ENCODE results near the gene TBX20. TPM values are rescaled to one million over a fixed set of nuclear protein-coding genes. Genes with fewer than 3 reads are reported as not detected.

Gene TBX20
- total RNA-seq, 1 donor from 2014 or later, result 1.3 TPM

- H3K4me3 ChIP-seq (ENCODE audit: insufficient read depth, low read depth, low read length), result no peak overlapping the region
- H3K4me2 ChIP-seq (ENCODE audit: low read length), result no peak overlapping the region
- H3K4me3 Mint-ChIP-seq (ENCODE audit: unreplicated experiment), result no peak overlapping the region
- TF ChIP-seq CTCF (IDR thresholded peaks at IDR 0.05; ENCODE audit: insufficient read depth, low read depth, low read length), result no peak
- TF ChIP-seq EZH2 (IDR thresholded peaks at IDR 0.05; ENCODE audit: insufficient read depth, low read length), result no peak
- no peak overlapping the region for H3K27ac Mint-ChIP-seq (ENCODE audit: unreplicated experiment)
- H2AFZ ChIP-seq (ENCODE audit: low read depth, low read length), result no peak overlapping the region
- H3K36me3 Mint-ChIP-seq (ENCODE audit: low read depth, unreplicated experiment), result no peaks in the 10 kb centered on the region
- H3K4me1 ChIP-seq (ENCODE audit: insufficient read depth, low read length), result no peaks in the 10 kb centered on the region
- DNase-seq (ENCODE audit: low read depth) (no peak), FAIRE-seq (no peak)
- H3K27me3 Mint-ChIP-seq (ENCODE audit: low read depth, unreplicated experiment), result peaks cover 38% of the 10 kb centered on the region
- no peaks in the 10 kb centered on the region for H3K79me2 ChIP-seq (ENCODE audit: insufficient read depth, low read length)
- H3K4me1 Mint-ChIP-seq (ENCODE audit: low read depth, unreplicated experiment), result no peaks in the 10 kb centered on the region
- peaks cover 17% of the 10 kb centered on the region for H3K27me3 ChIP-seq (ENCODE audit: insufficient read depth, low read length)
- peaks cover 3% of the 10 kb centered on the region for H3K9me3 Mint-ChIP-seq (ENCODE audit: unreplicated experiment)
- H3K36me3 ChIP-seq (ENCODE audit: insufficient read depth, low read length), result no peaks in the 10 kb centered on the region
- H3K27ac ChIP-seq (ENCODE audit: low read depth, low read length), result no peak overlapping the region
- H4K20me1 ChIP-seq (ENCODE audit: insufficient read depth, low read length), result no peaks in the 10 kb centered on the region
- H3K9me3 ChIP-seq (ENCODE audit: insufficient read depth, low read depth, low read length), result no peaks in the 10 kb centered on the region
- no peak overlapping the region for H3K9ac ChIP-seq (ENCODE audit: low read length)
Measured at GRCh38 chr7:35268953-35269352, 15.1 kb upstream of the TBX20 start.

- no peak overlapping the region for H3K27ac ChIP-seq (ENCODE audit: low read depth, low read length)
- H3K9me3 ChIP-seq (ENCODE audit: insufficient read depth, low read depth, low read length), result no peaks in the 10 kb centered on the region
- no peaks in the 10 kb centered on the region for H3K4me1 ChIP-seq (ENCODE audit: insufficient read depth, low read length)
- H3K27me3 Mint-ChIP-seq (ENCODE audit: low read depth, unreplicated experiment), result peaks cover 53% of the 10 kb centered on the region
- H4K20me1 ChIP-seq (ENCODE audit: insufficient read depth, low read length), result no peaks in the 10 kb centered on the region
- H3K4me3 ChIP-seq (ENCODE audit: insufficient read depth, low read depth, low read length), result no peak overlapping the region
- no peaks in the 10 kb centered on the region for H3K36me3 Mint-ChIP-seq (ENCODE audit: low read depth, unreplicated experiment)
- FAIRE-seq (no peak), DNase-seq (ENCODE audit: low read depth) (no peak)
- no peak overlapping the region for H3K4me2 ChIP-seq (ENCODE audit: low read length)
- peaks cover 33% of the 10 kb centered on the region for H3K27me3 ChIP-seq (ENCODE audit: insufficient read depth, low read length)
- H3K9ac ChIP-seq (ENCODE audit: low read length), result no peak overlapping the region
- peaks cover 5% of the 10 kb centered on the region for H3K9me3 Mint-ChIP-seq (ENCODE audit: unreplicated experiment)
- no peaks in the 10 kb centered on the region for H3K4me1 Mint-ChIP-seq (ENCODE audit: low read depth, unreplicated experiment)
- H3K4me3 Mint-ChIP-seq (ENCODE audit: unreplicated experiment), result no peak overlapping the region
- no peaks in the 10 kb centered on the region for H3K36me3 ChIP-seq (ENCODE audit: insufficient read depth, low read length)
- TF ChIP-seq CTCF (IDR thresholded peaks at IDR 0.05; ENCODE audit: insufficient read depth, low read depth, low read length), result no peak
- TF ChIP-seq EZH2 (IDR thresholded peaks at IDR 0.05; ENCODE audit: insufficient read depth, low read length), result no peak
- no peak overlapping the region for H3K27ac Mint-ChIP-seq (ENCODE audit: unreplicated experiment)
- H2AFZ ChIP-seq (ENCODE audit: low read depth, low read length), result no peak overlapping the region
- H3K79me2 ChIP-seq (ENCODE audit: insufficient read depth, low read length), result no peaks in the 10 kb centered on the region
Measured at GRCh38 chr7:35267411-35267810, 13.5 kb upstream of the TBX20 start.

- Histone ChIP-seq H3K27me3 (ENCODE audit: insufficient read depth, low read length) (peaks cover 71% of the 10 kb centered on the region), H3K9me3 (ENCODE audit: insufficient read depth, low read depth, low read length) (no peaks in the 10 kb centered on the region), H3K79me2 (ENCODE audit: insufficient read depth, low read length) (no peaks in the 10 kb centered on the region), H3K4me2 (ENCODE audit: low read length) (no peak overlapping the region), H3K27ac (ENCODE audit: low read depth, low read length) (no peak overlapping the region), H2AFZ (ENCODE audit: low read depth, low read length) (no peak overlapping the region), H3K4me1 (ENCODE audit: insufficient read depth, low read length) (no peaks in the 10 kb centered on the region), H4K20me1 (ENCODE audit: insufficient read depth, low read length) (no peaks in the 10 kb centered on the region), H3K36me3 (ENCODE audit: insufficient read depth, low read length) (no peaks in the 10 kb centered on the region), H3K9ac (ENCODE audit: low read length) (no peak overlapping the region), H3K4me3 (ENCODE audit: insufficient read depth, low read depth, low read length) (no peak overlapping the region)
- TF ChIP-seq CTCF (IDR thresholded peaks at IDR 0.05; ENCODE audit: insufficient read depth, low read depth, low read length) (no peak), EZH2 (IDR thresholded peaks at IDR 0.05; ENCODE audit: insufficient read depth, low read length) (no peak)
- H3K36me3 Mint-ChIP-seq (ENCODE audit: low read depth, unreplicated experiment), result no peaks in the 10 kb centered on the region
- no peaks in the 10 kb centered on the region for H3K4me1 Mint-ChIP-seq (ENCODE audit: low read depth, unreplicated experiment)
- no peak overlapping the region for H3K4me3 Mint-ChIP-seq (ENCODE audit: unreplicated experiment)
- peaks cover 72% of the 10 kb centered on the region for H3K27me3 Mint-ChIP-seq (ENCODE audit: low read depth, unreplicated experiment)
- no peak overlapping the region for H3K27ac Mint-ChIP-seq (ENCODE audit: unreplicated experiment)
- DNase-seq (ENCODE audit: low read depth), result no peak
- no peak for FAIRE-seq
- peaks cover 14% of the 10 kb centered on the region for H3K9me3 Mint-ChIP-seq (ENCODE audit: unreplicated experiment)
Measured at GRCh38 chr7:35263396-35263795, 9.5 kb upstream of the TBX20 start.

All from astrocyte (in vitro differentiated cells and primary cell).